ENCODE measurements around the gene GALNT16.

GRCh38 chr14:69332782-69333395 lies 72.9 kb downstream of the GALNT16 start:
- TF ChIP-seq GATA2 (IDR thresholded peaks at IDR 0.05; ENCODE audit: low read depth, low read length) = no peak
- TF ChIP-seq GATA3 (IDR thresholded peaks at IDR 0.05; ENCODE audit: low read depth, low read length) = no peak
